ENCODE data around the gene LIMS2.
A peak's percentile ranks its signal among the peaks of the same experiment; 100 is the strongest.

LIMS2 gene

DNA sequence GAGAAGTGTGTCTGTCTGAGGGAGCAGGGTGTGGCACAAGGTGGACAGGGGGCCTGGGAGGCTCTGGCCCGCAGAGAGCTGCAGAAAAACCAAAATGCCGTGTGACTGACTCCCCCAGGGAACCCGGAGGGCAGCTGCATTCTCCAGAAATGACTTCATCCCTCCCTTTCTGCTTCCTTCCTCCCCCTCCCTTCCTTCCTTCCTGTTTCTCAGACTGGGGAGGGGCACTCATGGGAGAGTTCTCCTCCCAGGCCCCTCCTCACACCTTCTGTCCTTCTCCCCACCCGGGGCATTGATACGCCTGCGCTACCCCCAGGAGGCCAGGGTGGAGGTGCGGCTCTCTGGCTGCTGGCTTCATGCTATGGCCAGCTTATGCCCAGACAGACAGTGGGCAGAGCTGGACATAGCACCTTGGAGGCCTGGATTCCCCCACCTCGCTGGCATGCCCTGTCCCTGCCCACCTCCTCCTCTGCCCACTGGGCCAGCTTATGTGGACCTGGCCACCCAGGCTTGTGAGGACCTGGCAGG lies 37.5 kb downstream of the LIMS2 start:
- peak overlapping the region; percentile 8; the same call in 1 of the 2 replicates for H3K4me2 ChIP-seq (ENCODE audit: low read length)
- peaks cover 27% of the 10 kb centered on the region for H3K4me1 ChIP-seq (ENCODE audit: low read length)
- H3K27ac ChIP-seq (ENCODE audit: low read length), result no peak overlapping the region
- H3K27me3 ChIP-seq (ENCODE audit: low read depth, low read length), result no peaks in the 10 kb centered on the region
- no peaks in the 10 kb centered on the region for H3K9me3 ChIP-seq (ENCODE audit: insufficient read depth, low read length)
- no peaks in the 10 kb centered on the region for H3K36me3 ChIP-seq (replicated peaks; ENCODE audit: low read depth, low read length)
- no peak overlapping the region for H3K4me3 ChIP-seq (ENCODE audit: low read length)
- TF ChIP-seq CTCF (IDR thresholded peaks at IDR 0.05; ENCODE audit: low read depth, low read length) (no peak), EZH2phosphoT487 (IDR thresholded peaks at IDR 0.05; ENCODE audit: low read depth) (no peak)
- H2AFZ ChIP-seq (ENCODE audit: low read depth, low read length), result no peak overlapping the region
- no peaks in the 10 kb centered on the region for H4K20me1 ChIP-seq (ENCODE audit: insufficient read depth, low read length)
- no peak overlapping the region for H3K9ac ChIP-seq (ENCODE audit: low read length)
- H3K79me2 ChIP-seq (ENCODE audit: low read length), result no peaks in the 10 kb centered on the region

DNA sequence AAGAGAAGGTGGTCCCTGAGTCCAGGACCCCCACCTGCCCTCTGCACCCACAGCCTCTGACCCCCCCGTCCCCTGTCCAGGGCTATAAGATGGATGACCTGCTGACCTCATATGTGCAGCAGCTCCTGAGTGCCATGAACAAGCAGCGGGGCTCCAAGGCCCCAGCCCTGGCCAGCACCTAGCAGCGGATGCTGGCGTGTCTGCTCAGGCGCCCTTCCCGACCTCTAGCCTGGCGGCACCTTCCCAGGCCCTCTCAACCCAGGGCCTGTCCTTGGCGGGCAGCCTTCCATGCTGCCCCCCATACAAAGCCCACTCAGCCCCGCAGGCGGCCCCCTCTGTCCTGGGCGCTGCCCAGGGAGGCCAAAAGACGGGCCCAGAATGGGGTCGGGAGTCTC lies 38.1 kb downstream of the LIMS2 start:
- TF ChIP-seq EZH2phosphoT487 (IDR thresholded peaks at IDR 0.05; ENCODE audit: low read depth), result no peak
- TF ChIP-seq CTCF (IDR thresholded peaks at IDR 0.05; ENCODE audit: low read depth, low read length), result no peak
- Histone ChIP-seq H3K9me3 (ENCODE audit: insufficient read depth, low read length) (no peaks in the 10 kb centered on the region), H3K4me2 (ENCODE audit: low read length) (peak overlapping the region; percentile 8; the same call in 1 of the 2 replicates), H3K9ac (ENCODE audit: low read length) (no peak overlapping the region), H3K4me1 (ENCODE audit: low read length) (peaks cover 33% of the 10 kb centered on the region), H3K27ac (ENCODE audit: low read length) (no peak overlapping the region), H3K27me3 (ENCODE audit: low read depth, low read length) (no peaks in the 10 kb centered on the region), H3K79me2 (ENCODE audit: low read length) (no peaks in the 10 kb centered on the region), H2AFZ (ENCODE audit: low read depth, low read length) (no peak overlapping the region), H4K20me1 (ENCODE audit: insufficient read depth, low read length) (no peaks in the 10 kb centered on the region), H3K4me3 (ENCODE audit: low read length) (no peak overlapping the region), H3K36me3 (replicated peaks; ENCODE audit: low read depth, low read length) (no peaks in the 10 kb centered on the region)

DNA sequence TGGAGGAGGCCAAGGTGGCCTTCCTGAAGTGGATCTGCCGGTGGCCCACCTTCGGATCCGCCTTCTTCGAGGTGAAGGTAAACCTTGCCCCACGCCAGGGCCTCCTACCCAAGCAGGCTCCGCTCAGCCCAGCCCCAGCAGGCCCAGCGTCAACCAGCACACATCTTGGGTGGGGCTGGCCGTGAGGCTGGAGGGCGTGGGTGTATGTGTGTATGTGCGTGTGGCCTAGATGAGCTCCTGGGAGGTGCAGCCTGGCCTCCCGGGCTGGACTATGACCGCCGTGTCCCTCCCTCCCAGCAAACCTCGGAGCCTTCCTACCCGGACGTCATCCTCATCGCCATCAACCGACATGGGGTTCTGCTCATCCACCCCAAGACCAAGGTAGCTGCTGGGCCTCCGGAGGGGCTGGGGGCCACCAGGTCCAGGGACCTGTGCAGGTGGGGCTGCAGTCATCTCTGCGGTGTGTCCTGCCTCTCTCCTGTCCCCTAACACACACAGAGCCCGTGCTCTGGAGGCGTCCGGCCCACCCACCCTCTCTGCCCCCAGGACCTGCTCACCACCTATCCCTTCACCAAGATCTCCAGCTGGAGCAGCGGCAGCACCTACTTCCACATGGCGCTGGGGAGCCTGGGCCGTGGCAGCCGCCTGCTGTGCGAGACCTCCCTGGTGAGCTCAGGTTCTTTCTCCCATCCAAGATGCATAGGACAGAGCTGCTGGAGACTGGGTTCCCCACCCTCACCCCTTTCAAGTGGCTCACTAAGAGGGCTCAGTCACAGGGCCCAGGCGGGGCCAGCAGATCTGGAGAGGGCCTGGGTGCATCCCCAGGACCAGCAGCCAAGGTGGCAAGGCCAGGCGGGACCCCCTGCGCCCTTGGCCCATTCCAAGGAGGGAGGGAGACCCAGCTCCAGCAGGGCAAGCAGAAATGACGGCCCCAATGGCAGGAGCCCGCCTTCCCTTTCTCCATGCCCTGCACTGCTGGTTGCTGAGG lies 38.8 kb downstream of the LIMS2 start:
- Histone ChIP-seq H3K4me1 (ENCODE audit: low read length) (peaks cover 33% of the 10 kb centered on the region), H3K4me2 (ENCODE audit: low read length) (no peak overlapping the region), H3K4me3 (ENCODE audit: low read length) (no peak overlapping the region)

More for the DNA sequence above, 38.8 kb downstream of the LIMS2 start:
- H4K20me1 ChIP-seq (ENCODE audit: insufficient read depth, low read length), result no peaks in the 10 kb centered on the region
- H3K79me2 ChIP-seq (ENCODE audit: low read length), result no peaks in the 10 kb centered on the region
- no peak for TF ChIP-seq EZH2phosphoT487 (IDR thresholded peaks at IDR 0.05; ENCODE audit: low read depth)
- TF ChIP-seq CTCF (IDR thresholded peaks at IDR 0.05; ENCODE audit: low read depth, low read length), result no peak
- no peak overlapping the region for H3K9ac ChIP-seq (ENCODE audit: low read length)
- no peak overlapping the region for H3K27ac ChIP-seq (ENCODE audit: low read length)
- no peak overlapping the region for H2AFZ ChIP-seq (ENCODE audit: low read depth, low read length)
- H3K27me3 ChIP-seq (ENCODE audit: low read depth, low read length), result no peaks in the 10 kb centered on the region
- H3K9me3 ChIP-seq (ENCODE audit: insufficient read depth, low read length), result no peaks in the 10 kb centered on the region
- no peaks in the 10 kb centered on the region for H3K36me3 ChIP-seq (replicated peaks; ENCODE audit: low read depth, low read length)

All from OCI-LY3 (cell line).